Myocyte (in vitro differentiated cells): ENCODE results near the gene SUSD1. TPM values are rescaled to one million over a fixed set of nuclear protein-coding genes. Genes with fewer than 3 reads are reported as not detected.

Experiments
- DNase-seq: peaks from one replicate; pipeline ENCODE4 v3.0.0-alpha.2; 2012; ENCODE audit warnings: low read depth
- total RNA-seq: library from RNA; depleted of rRNA; stranded (reverse); fragments of >200 nt; gene quantifications from 2 replicates; pipeline ENCODE4 v1.2.3, GENCODE V29; 2014

The SUSD1 gene
- total RNA-seq, 1 donor from 2014 or later, result 3.3 TPM

DNA sequence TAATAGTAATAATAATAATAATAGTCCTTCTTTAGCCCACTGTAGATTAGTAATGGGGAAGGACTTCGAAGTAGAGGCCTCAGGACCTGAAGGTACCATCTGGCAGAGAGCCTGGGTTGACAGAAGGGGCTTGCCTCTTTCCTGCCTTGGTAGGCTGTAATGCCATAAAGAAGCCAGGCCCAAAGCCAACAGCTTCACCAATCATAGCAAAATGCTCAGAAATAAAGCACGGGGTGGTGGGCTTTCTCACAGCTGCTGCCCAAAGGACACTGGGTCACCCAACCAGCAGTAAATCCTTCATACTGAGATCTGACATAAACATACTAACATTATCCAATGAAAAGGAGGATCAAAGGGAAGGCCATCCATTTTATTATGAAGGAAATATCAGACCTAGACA lies 70.7 kb downstream of the SUSD1 start:
- DNase-seq, result no peak

DNA sequence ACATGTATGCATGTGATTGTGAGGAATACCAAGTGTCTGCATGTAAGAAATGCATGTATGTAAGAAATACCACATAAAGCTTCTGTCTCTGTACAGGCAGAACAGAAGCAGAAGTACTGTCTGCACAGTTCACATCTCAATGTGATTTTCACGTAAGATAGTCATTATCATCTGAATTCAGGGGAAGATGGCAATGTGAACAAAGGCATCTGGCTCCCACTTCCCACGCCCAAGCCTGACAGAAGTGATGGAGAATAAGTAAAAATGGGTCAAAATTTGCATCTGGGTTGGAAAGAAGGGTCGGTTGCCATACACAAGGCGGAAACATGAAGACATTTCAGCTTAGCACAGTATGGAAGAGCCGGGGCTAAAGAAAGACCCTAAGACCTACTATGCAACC lies 71.7 kb downstream of the SUSD1 start:
- no peak for DNase-seq

GRCh38 chr9:112097712-112098688 lies 77.1 kb downstream of the SUSD1 start:
- peak; percentile 80 for DNase-seq

- no peak for DNase-seq
Observed at GRCh38 chr9:112094948-112095681, 80.0 kb downstream of the SUSD1 start.

DNA sequence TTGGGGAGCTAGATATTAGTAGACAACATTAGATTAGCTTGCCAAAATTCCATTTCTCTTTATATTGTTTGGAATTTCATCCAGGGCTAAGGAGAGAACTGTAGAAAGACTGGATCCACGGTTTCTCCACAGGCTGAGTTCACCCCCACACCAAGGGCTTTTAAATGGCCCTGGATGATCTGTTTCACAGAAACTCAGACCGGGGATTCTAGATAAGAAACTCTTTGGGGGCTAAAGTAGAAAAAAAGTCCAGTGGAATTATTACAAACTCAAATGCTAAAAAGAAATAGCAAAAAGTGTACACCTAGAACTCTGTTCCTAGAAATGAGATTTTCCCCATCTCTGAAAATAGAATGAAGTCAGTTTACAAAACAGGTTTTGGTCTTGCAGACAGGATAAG lies 80.9 kb downstream of the SUSD1 start:
- no peak for DNase-seq

DNA sequence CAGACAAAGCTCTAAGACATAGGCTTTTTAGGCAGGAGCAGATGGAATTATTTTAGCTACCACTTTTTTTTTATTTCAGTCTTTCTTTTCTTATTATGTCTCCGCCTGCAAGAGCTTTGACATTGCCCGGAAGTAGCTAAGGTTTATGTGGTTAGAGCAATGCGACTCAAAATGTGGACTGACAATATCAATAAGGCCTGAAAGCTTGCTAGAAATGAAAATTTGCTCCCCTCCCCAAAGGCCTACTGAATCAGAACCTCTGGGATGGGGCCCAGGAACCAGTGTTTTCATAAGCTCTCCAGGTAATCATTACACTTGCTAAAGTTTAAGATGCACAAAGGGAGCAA lies 81.3 kb downstream of the SUSD1 start:
- no peak for DNase-seq

DNA sequence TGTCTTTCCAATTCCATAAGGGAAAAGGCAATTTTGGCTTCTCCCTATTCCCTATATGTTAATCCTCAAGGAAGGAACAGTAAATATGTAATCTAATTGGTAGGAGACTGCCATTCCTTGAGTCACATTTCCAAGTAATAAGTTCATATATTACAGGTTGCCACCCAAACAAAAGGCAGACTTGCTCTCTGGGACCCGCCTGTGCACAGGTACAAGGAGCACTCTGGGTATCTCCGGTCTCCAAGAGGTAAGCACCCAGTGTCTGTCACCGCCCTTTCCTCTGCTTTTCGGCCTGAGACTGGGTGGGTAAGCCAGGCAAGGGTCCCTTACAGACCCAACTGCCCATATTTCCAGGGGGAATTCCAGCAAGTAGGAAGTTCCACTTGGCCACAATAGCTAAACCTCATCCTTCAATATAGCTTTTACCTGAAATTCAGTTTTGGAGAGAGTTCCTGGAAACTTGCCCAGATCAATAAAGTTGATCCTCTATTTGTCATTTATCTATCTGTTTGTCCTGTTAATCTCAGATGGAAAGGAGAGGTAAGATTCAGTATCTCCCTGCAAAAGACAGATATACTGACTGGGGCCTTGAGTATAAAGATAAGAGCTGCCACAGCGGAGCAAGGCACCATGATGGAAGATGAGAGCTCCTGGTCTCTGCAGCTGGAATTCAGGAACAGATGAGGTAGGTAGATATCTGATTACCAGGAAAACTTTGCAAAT lies 81.8 kb downstream of the SUSD1 start:
- DNase-seq, result no peak

- DNase-seq, result peak; percentile 58
Observed at GRCh38 chr9:112091810-112092209, 83.3 kb downstream of the SUSD1 start.

DNA sequence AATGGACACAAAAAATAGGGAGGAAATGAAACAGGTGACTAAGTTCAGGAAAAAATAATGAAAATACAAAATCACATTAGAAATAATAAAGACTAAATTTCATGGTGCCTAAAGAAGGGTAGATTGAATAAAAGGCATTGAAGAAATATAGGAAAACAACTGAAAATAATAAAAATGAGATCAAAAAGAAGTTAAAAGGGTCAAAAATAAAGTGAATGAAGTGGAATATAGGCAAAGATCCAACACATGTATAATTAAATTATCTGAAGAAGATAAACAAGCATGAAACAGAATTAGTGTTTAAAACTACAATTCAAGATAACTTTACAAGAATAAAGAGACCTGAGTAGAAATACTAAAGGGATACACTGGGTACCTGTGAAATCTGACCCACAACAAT lies 87.6 kb downstream of the SUSD1 start:
- no peak for DNase-seq

DNA sequence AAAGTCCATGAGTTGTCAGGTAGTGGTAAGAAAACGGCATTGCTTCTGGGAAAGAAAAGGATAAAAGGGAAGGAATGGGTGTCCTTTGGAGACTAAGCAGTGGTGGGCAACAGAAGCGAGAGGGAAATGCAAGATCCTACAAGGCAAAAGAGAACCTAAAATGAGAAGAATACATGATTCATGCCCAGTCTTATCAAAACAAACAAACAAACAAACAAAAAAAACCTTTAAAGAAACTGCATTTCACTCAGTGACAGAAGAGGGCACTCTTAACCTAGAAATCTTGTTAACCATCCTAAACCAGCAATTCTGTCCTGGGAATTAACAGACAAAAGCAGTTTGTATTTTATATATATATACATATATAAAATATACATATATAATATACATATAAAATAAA lies 88.5 kb downstream of the SUSD1 start:
- DNase-seq, result peak; percentile 43

GRCh38 chr9:112084907-112085306 lies 90.2 kb downstream of the SUSD1 start:
- no peak for DNase-seq

GRCh38 chr9:112084334-112084733 lies 90.8 kb downstream of the SUSD1 start:
- DNase-seq, result no peak

DNA sequence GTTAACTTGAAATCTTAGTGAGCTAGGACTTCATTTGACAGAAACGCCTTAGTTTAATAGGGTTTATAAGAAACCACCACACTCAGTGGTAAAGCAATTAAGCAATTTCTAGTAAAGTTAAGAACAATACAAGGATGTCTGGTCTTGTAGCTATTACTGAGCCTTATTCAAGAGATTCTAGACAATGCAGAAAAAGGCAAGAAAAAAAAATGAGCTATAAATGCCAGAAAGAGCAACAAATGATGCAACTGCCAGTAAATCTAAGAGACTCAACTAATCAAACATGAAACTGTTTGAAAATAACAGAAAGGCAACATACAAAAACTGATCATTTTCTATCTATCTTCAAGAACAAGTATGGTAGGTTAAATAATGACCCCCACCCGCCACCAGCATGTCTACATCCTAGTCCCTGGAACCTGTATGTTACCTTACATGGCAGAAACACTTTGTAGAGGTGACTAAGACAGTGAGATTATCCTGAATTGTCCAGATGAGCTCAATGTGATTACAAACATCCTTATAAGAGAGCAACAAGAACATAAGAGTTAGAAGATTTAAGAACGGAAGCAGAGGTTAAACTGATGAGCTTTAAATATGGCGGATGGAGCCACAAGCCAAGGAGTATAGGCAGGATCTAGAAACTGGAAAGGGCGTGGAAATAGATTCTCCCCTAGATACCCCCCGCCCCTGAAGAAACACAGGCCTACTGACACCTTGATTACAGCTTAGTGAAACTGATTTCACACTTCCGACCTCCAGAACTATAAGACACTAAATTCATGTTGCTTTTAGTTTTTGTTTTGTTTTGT lies 93.0 kb downstream of the SUSD1 start:
- DNase-seq, result no peak

DNA sequence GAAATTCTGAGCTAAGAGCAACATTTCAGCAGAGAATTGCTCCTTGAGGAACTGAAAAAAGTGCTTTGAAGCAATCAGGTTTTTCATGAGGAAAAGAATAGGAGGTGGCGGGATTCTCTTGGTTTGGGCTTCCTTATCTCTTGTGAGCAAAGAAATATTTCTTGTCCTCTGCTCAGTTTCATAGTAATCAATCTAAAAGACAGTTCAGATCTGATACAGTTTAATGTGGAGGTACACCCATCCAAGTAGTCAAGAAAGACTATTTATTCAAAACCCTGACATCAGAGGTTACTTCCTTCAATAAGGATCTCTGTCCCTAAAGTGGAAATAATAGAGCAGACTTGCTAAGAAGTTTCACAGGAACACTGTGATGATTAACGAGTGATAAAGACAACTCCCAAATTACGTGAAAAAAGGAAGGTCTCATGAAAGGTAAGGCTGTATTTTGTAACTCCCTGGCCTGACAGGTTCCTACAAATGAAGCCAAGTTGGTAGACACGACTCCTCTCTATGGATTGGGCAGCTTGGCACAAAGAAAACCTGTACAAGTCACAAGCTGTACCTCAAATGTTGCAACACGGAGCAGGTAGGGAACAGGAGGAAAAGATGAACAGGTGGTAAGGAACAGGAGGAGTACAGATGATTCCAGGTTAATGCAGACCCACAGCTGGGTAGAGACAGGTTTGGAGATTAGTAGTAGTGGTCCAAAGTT lies 94.1 kb downstream of the SUSD1 start:
- no peak for DNase-seq

DNA sequence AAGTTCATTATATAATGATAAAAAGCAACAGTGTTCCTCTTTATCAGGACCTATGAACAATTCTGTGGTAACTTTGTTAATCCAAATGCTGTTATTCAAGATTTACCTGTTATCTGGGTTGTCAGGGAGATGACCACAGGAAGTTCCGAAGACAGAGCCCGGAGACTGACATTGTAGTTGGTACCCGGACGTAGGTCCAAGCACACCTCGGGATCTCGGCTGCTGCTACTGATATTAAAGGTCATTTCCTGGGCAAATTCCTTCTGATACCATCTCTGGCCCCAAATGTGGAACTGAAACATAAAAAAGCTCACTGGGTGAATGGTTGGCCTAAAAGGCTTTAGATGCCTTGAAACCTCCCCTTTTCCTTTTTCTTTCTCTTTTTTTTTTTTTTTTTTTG lies 96.7 kb downstream of the SUSD1 start:
- no peak for DNase-seq

GRCh38 chr9:112076814-112077213 lies 98.3 kb downstream of the SUSD1 start:
- no peak for DNase-seq

DNA sequence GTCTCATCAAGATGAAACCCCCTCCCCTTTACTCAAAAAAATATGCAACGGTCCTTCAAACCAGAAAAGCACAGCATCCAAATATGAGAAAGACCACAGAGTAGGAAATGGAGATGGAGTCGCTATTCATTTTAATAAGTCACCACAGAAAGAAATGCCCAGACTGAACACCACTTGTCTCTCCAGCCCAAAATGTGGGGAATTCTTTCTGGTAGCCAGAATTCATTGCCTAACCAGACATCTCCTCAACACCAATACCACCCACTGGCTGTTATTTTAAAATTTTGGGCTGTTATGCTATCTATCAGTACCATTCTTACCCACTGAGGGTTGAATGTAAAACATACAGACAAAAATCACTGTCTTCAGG lies 100.1 kb downstream of the SUSD1 start:
- DNase-seq, result no peak

- DNase-seq, result peak; percentile 100
Observed at GRCh38 chr9:112074250-112075008, 100.7 kb downstream of the SUSD1 start.

GRCh38 chr9:112073639-112074173 lies 101.4 kb downstream of the SUSD1 start:
- peak; percentile 40 for DNase-seq
